GM23338 (cell line): Measurements from ENCODE around the gene TPPP3. TPM values are rescaled to one million over a fixed set of nuclear protein-coding genes. Genes with fewer than 3 reads are reported as not detected.

ENCODE experiments used
- ATAC-seq: fragments of 200-7000 bp; cut with Tn5 transposase; 3 replicates; pipeline ENCODE4 v1.9.1; 2020
- DNase-seq: peaks from one replicate; pipeline ENCODE4 v3.0.0-alpha.2; 2015; ENCODE audit warnings: low spot score
- H2AFZ ChIP-seq: fragments of 200-600 bp; sonication (generic); 2 replicates; pipeline ENCODE4 v1.8.0; 2016; ENCODE audit warnings: antibody characterized with exemption, mild to moderate bottlenecking, moderate library complexity
- H3F3A ChIP-seq: fragments of 200-600 bp; sonication (generic); replicated peaks from 2 replicates; pipeline ENCODE4 v1.8.0; 2017; ENCODE audit warnings: antibody characterized with exemption, mixed run types, low read depth
- H3K27ac ChIP-seq: fragments of 200-600 bp; sonication (generic); 2 replicates; pipeline ENCODE4 v1.6.1; 2016; ENCODE audit warnings: low read depth
- H3K27me3 ChIP-seq: fragments of 200-600 bp; sonication (generic); 2 replicates; pipeline ENCODE4 v1.8.0; 2016; ENCODE audit warnings: mild to moderate bottlenecking, mixed run types, moderate library complexity; ENCODE audit not compliant: insufficient read depth
- H3K36me3 ChIP-seq: fragments of 200-600 bp; sonication (generic); 2 replicates; pipeline ENCODE4 v1.8.0; 2016; ENCODE audit warnings: mild to moderate bottlenecking; ENCODE audit not compliant: insufficient read depth
- H3K4me1 ChIP-seq: fragments of 200-600 bp; sonication (generic); 2 replicates; pipeline ENCODE4 v1.8.0; 2016; ENCODE audit warnings: mild to moderate bottlenecking, moderate library complexity; ENCODE audit not compliant: insufficient read depth
- H3K4me2 ChIP-seq: fragments of 200-600 bp; sonication (generic); 2 replicates; pipeline ENCODE4 v1.7.1; 2017; ENCODE audit warnings: mixed run types
- H3K4me3 ChIP-seq: fragments of 200-600 bp; sonication (generic); 2 replicates; pipeline ENCODE4 v1.6.1; 2016; ENCODE audit warnings: mixed run types
- H3K79me2 ChIP-seq: fragments of 200-600 bp; sonication (generic); replicated peaks from 2 replicates; pipeline ENCODE4 v1.8.0; 2017; ENCODE audit warnings: mild to moderate bottlenecking; ENCODE audit not compliant: insufficient read depth
- H3K9me2 ChIP-seq: fragments of 200-600 bp; sonication (generic); 2 replicates; pipeline ENCODE4 v1.8.0; 2017; ENCODE audit not compliant: insufficient read depth
- H4K20me1 ChIP-seq: fragments of 200-600 bp; sonication (generic); replicated peaks from 2 replicates; pipeline ENCODE4 v1.8.0; 2017; ENCODE audit warnings: mild to moderate bottlenecking; ENCODE audit not compliant: insufficient read depth
- H3K27ac Mint-ChIP-seq: 2 replicates; pipeline ENCODE4 v1.8.0; 2020; ENCODE audit warnings: inconsistent platforms, mild to moderate bottlenecking, moderate library complexity, mixed read lengths
- H3K27me3 Mint-ChIP-seq: 3 replicates; pipeline ENCODE4 v1.8.0; 2022; ENCODE audit warnings: low read depth, mild to moderate bottlenecking, moderate library complexity, mixed read lengths, inconsistent platforms; ENCODE audit not compliant: insufficient read depth, poor library complexity
- H3K36me3 Mint-ChIP-seq: 3 replicates; pipeline ENCODE4 v1.8.0; 2021; ENCODE audit warnings: low read depth, mild to moderate bottlenecking, inconsistent platforms, moderate library complexity, mixed read lengths
- H3K4me1 Mint-ChIP-seq: 3 replicates; pipeline ENCODE4 v1.8.0; 2020; ENCODE audit warnings: mild to moderate bottlenecking, inconsistent platforms, mixed read lengths
- H3K4me3 Mint-ChIP-seq: 3 replicates; pipeline ENCODE4 v1.8.0; 2021; ENCODE audit warnings: moderate library complexity, mild to moderate bottlenecking, inconsistent platforms, mixed read lengths
- H3K9me3 Mint-ChIP-seq: 3 replicates; pipeline ENCODE4 v1.8.0; 2020; ENCODE audit warnings: moderate library complexity, mild to moderate bottlenecking, inconsistent platforms, mixed read lengths
- EZH2 ChIP-seq: fragments of 200-600 bp; sonication (generic); IDR thresholded peaks from one replicate; pipeline ENCODE4 v1.8.0; 2017; ENCODE audit warnings: antibody characterized with exemption, mild to moderate bottlenecking, low read depth; ENCODE audit not compliant: unreplicated experiment
- JUNB ChIP-seq: IDR thresholded peaks from one replicate; pipeline ENCODE4 v1.6.1; 2016; ENCODE audit warnings: antibody characterized with exemption; ENCODE audit not compliant: unreplicated experiment
- NANOG ChIP-seq: IDR thresholded peaks from 2 replicates; pipeline ENCODE4 v1.6.1; 2016; ENCODE audit warnings: antibody characterized with exemption, borderline replicate concordance
- POLR2AphosphoS5 ChIP-seq: IDR thresholded peaks from 2 replicates; pipeline ENCODE4 v1.6.1; 2016; ENCODE audit warnings: antibody characterized with exemption, low read depth
- ZNF114 ChIP-seq: fragments of 250-450 bp; sonication (Bioruptor Pico); IDR thresholded peaks from 2 replicates; pipeline ENCODE4 v1.5.0; 2020; ENCODE audit warnings: mild to moderate bottlenecking, moderate library complexity
- polyA plus RNA-seq: library from polyadenylated mRNA; unstranded; fragments of >200 nt; fragmentation: Nextera tagmentation; extraction: Ambion mirVana; gene quantifications from 2 replicates; pipeline ENCODE4 v1.2.1, GENCODE V29; 2016
- total RNA-seq: library from RNA; depleted of rRNA; stranded (reverse); fragments of >200 nt; shearing (Covaris generic); gene quantifications from 2 replicates; pipeline ENCODE4 v1.2.3, GENCODE V29; 2014
- TF ChIP-seq, protein P1 (sequence below): IDR thresholded peaks from 2 replicates; pipeline ENCODE4 v1.6.1; 2016; ENCODE audit warnings: antibody characterized with exemption
- TF ChIP-seq, protein P2 (sequence below): IDR thresholded peaks from one replicate; pipeline ENCODE4 v1.6.1; 2018; ENCODE audit warnings: antibody characterized with exemption; ENCODE audit not compliant: unreplicated experiment
- TF ChIP-seq, protein P3 (sequence below), 2 experiments: fragments of 200-600 bp in 1 of 2; sonication (generic) in 1 of 2; conservative IDR thresholded peaks; 2 replicates each; pipeline versions ENCODE4 v1.5.1 to v1.6.1; 2016 to 2017; ENCODE audit warnings: antibody characterized with exemption in 2 of 2, low read depth in 2 of 2, mild to moderate bottlenecking in 2 of 2, moderate library complexity in 1 of 2
- TF ChIP-seq, protein P4 (sequence below): fragments of 250-450 bp; sonication (Bioruptor Pico); IDR thresholded peaks from 2 replicates; pipeline ENCODE4 v1.5.0; 2020; ENCODE audit warnings: mild to moderate bottlenecking, moderate library complexity

Gene TPPP3
- total and polyA plus RNA-seq, 2 experiments from 2014 or later: 0.26 to 0.28 TPM

DNA sequence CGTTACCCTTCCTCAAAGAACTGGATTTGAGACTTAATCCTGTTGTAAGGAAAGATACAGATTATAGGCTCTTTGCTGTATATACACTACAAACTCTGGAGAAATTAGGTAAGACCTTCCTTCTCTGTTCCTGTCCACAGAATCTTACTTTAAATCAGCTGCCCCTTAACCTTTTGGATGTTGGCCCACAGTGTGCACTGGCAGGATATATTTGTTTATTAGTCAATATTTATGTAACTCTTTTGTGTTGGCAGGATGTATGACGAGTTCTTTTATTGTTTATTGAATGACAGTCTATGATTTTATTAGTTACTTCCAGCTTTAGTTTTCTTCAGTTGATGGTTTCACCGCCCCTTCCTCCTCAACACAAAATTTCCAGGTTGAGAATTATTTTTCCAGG is 47.0 kb downstream of the TPPP3 start (continued):
- no peak for TF ChIP-seq NANOG
- TF ChIP-seq, protein P1, sequence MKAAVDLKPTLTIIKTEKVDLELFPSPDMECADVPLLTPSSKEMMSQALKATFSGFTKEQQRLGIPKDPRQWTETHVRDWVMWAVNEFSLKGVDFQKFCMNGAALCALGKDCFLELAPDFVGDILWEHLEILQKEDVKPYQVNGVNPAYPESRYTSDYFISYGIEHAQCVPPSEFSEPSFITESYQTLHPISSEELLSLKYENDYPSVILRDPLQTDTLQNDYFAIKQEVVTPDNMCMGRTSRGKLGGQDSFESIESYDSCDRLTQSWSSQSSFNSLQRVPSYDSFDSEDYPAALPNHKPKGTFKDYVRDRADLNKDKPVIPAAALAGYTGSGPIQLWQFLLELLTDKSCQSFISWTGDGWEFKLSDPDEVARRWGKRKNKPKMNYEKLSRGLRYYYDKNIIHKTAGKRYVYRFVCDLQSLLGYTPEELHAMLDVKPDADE: no peak
- no peak for TF ChIP-seq POLR2AphosphoS5
- TF ChIP-seq, protein P2, sequence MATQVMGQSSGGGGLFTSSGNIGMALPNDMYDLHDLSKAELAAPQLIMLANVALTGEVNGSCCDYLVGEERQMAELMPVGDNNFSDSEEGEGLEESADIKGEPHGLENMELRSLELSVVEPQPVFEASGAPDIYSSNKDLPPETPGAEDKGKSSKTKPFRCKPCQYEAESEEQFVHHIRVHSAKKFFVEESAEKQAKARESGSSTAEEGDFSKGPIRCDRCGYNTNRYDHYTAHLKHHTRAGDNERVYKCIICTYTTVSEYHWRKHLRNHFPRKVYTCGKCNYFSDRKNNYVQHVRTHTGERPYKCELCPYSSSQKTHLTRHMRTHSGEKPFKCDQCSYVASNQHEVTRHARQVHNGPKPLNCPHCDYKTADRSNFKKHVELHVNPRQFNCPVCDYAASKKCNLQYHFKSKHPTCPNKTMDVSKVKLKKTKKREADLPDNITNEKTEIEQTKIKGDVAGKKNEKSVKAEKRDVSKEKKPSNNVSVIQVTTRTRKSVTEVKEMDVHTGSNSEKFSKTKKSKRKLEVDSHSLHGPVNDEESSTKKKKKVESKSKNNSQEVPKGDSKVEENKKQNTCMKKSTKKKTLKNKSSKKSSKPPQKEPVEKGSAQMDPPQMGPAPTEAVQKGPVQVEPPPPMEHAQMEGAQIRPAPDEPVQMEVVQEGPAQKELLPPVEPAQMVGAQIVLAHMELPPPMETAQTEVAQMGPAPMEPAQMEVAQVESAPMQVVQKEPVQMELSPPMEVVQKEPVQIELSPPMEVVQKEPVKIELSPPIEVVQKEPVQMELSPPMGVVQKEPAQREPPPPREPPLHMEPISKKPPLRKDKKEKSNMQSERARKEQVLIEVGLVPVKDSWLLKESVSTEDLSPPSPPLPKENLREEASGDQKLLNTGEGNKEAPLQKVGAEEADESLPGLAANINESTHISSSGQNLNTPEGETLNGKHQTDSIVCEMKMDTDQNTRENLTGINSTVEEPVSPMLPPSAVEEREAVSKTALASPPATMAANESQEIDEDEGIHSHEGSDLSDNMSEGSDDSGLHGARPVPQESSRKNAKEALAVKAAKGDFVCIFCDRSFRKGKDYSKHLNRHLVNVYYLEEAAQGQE: no peak
- TF ChIP-seq EZH2: no peak
- TF ChIP-seq JUNB: no peak
- no peak for TF ChIP-seq ZNF114 (CRISPR knock-in tag)
- TF ChIP-seq, protein P3, sequence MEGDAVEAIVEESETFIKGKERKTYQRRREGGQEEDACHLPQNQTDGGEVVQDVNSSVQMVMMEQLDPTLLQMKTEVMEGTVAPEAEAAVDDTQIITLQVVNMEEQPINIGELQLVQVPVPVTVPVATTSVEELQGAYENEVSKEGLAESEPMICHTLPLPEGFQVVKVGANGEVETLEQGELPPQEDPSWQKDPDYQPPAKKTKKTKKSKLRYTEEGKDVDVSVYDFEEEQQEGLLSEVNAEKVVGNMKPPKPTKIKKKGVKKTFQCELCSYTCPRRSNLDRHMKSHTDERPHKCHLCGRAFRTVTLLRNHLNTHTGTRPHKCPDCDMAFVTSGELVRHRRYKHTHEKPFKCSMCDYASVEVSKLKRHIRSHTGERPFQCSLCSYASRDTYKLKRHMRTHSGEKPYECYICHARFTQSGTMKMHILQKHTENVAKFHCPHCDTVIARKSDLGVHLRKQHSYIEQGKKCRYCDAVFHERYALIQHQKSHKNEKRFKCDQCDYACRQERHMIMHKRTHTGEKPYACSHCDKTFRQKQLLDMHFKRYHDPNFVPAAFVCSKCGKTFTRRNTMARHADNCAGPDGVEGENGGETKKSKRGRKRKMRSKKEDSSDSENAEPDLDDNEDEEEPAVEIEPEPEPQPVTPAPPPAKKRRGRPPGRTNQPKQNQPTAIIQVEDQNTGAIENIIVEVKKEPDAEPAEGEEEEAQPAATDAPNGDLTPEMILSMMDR (conservative IDR thresholded peaks at IDR 0.05; ENCODE audit: low read depth in 2 of 2): no peak

GRCh38 chr16:67345401-67345800 is 47.9 kb downstream of the TPPP3 start:
- Histone ChIP-seq H3K27ac (no peak overlapping the region), H3K4me2 (no peak overlapping the region), H4K20me1 (no peaks in the 10 kb centered on the region), H3K9me2 (no peaks in the 10 kb centered on the region), H3K79me2 (no peaks in the 10 kb centered on the region), H3K36me3 (no peaks in the 10 kb centered on the region), H3F3A (no peaks in the 10 kb centered on the region), H3K4me1 (no peaks in the 10 kb centered on the region), H3K4me3 (no peak overlapping the region), H2AFZ (no peak overlapping the region), H3K27me3 (no peaks in the 10 kb centered on the region; the same call in 1 of the 2 replicates)
- Mint-ChIP-seq H3K4me3 (no peak overlapping the region), H3K27ac (no peak overlapping the region), H3K9me3 (no peaks in the 10 kb centered on the region), H3K27me3 (peaks cover 2% of the 10 kb centered on the region), H3K36me3 (no peaks in the 10 kb centered on the region), H3K4me1 (no peaks in the 10 kb centered on the region)
- DNase-seq (no peak), ATAC-seq (no peak)
- TF ChIP-seq, protein P4, sequence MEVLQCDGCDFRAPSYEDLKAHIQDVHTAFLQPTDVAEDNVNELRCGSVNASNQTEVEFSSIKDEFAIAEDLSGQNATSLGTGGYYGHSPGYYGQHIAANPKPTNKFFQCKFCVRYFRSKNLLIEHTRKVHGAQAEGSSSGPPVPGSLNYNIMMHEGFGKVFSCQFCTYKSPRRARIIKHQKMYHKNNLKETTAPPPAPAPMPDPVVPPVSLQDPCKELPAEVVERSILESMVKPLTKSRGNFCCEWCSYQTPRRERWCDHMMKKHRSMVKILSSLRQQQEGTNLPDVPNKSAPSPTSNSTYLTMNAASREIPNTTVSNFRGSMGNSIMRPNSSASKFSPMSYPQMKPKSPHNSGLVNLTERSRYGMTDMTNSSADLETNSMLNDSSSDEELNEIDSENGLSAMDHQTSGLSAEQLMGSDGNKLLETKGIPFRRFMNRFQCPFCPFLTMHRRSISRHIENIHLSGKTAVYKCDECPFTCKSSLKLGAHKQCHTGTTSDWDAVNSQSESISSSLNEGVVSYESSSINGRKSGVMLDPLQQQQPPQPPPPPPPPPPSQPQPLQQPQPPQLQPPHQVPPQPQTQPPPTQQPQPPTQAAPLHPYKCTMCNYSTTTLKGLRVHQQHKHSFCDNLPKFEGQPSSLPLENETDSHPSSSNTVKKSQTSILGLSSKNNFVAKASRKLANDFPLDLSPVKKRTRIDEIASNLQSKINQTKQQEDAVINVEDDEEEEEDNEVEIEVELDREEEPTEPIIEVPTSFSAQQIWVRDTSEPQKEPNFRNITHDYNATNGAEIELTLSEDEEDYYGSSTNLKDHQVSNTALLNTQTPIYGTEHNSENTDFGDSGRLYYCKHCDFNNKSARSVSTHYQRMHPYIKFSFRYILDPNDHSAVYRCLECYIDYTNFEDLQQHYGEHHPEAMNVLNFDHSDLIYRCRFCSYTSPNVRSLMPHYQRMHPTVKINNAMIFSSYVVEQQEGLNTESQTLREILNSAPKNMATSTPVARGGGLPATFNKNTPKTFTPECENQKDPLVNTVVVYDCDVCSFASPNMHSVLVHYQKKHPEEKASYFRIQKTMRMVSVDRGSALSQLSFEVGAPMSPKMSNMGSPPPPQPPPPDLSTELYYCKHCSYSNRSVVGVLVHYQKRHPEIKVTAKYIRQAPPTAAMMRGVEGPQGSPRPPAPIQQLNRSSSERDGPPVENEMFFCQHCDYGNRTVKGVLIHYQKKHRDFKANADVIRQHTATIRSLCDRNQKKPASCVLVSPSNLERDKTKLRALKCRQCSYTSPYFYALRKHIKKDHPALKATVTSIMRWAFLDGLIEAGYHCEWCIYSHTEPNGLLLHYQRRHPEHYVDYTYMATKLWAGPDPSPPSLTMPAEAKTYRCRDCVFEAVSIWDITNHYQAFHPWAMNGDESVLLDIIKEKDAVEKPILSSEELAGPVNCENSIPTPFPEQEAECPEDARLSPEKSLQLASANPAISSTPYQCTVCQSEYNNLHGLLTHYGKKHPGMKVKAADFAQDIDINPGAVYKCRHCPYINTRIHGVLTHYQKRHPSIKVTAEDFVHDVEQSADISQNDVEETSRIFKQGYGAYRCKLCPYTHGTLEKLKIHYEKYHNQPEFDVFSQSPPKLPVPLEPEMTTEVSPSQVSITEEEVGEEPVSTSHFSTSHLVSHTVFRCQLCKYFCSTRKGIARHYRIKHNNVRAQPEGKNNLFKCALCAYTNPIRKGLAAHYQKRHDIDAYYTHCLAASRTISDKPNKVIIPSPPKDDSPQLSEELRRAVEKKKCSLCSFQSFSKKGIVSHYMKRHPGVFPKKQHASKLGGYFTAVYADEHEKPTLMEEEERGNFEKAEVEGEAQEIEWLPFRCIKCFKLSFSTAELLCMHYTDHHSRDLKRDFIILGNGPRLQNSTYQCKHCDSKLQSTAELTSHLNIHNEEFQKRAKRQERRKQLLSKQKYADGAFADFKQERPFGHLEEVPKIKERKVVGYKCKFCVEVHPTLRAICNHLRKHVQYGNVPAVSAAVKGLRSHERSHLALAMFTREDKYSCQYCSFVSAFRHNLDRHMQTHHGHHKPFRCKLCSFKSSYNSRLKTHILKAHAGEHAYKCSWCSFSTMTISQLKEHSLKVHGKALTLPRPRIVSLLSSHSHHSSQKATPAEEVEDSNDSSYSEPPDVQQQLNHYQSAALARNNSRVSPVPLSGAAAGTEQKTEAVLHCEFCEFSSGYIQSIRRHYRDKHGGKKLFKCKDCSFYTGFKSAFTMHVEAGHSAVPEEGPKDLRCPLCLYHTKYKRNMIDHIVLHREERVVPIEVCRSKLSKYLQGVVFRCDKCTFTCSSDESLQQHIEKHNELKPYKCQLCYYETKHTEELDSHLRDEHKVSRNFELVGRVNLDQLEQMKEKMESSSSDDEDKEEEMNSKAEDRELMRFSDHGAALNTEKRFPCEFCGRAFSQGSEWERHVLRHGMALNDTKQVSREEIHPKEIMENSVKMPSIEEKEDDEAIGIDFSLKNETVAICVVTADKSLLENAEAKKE (CRISPR knock-in tag): no peak
- TF ChIP-seq JUNB: no peak
- TF ChIP-seq, protein P1: no peak
